NAMALWA (cell line): ENCODE results near the gene EPB41L4A.
A peak's percentile ranks its signal among the peaks of the same experiment; 100 is the strongest.
"Not testable (repeated sequence)": the region's sequence is repeated elsewhere in the genome, so short reads cannot be mapped to it uniquely, and the experiment has no call there.

Source experiments
- DNase-seq: peaks from one replicate; pipeline ENCODE4 v3.0.0-alpha.2; 2015; ENCODE audit warnings: low spot score

The EPB41L4A gene

DNA sequence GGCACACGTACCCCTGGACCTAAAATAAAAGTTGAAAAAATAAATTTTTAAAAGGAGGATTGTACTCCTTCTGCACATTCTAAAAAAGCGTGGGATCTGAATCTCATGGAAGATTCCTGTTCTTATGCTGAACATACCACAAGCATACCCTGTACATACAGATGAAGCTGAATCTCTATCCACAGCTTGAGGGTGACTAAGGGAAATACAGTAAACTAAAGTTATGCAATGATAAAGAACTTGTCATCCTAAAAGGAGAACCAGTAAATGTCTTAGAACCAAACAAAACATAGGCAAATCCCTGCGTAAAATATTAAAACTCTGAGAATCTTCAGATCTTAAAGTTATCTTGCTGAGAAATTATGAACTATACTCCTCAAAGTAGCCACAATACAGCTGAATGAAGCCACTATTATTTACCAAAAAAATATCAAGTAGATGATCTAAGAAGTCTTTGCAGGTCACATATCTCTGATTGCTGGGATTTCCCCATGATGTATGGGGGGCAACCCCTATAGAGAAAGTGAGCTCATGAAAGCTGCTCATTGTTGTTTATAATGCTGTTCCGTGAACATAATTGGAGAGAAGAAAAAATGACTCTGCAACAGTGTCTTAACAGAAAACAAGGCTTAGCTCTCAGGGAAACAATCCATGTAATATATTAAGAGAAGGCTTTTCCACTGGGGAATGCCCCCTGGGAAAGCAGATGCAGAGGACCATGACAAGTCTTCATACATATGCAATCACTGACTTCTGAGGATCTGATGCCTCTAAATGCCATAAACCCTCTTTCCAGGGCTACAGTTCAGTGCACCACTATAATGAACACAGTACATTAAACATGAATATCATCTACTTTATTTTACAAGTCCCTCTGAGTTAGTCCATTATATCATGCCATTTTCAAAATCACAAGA, 210.1 kb downstream of the EPB41L4A start:
- DNase-seq: no peak

DNA sequence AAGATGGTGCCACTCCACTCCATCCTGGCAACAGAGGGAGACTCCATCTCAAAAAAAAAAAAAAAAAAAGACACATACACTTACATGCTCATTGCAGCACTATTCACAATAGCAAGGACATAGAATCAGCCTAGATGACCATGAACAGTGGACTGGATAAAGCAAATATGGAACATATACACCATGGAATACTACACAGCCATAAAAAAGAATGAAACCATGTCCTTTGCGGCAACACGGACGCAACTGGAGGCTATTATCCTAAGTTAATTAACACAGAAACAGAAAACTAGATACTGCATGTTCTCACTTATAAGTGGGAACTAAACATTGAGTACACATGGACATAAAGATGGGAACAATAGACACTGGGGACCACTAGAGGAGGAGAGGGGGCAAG, 210.9 kb downstream of the EPB41L4A start:
- not testable (repeated sequence) for DNase-seq

DNA sequence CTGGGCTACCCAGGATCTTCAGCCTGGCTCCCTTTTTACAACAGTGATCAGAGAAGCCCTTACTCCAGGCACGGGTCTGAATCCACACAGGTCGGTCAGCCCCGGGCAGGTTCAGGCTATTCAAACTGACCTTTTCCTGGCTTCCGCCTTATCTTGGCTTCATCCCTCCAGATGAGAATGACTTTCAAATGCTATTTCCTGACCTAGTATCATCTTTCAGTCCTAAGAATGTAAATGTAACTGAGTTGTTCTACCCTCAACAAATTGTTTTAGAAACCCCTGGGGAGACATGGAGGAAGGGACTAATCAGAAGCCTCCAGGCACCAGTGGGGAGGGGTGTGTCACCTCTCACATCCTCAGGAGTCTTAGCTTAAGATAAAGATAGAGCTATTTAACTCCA, 213.2 kb downstream of the EPB41L4A start:
- DNase-seq: no peak

DNA sequence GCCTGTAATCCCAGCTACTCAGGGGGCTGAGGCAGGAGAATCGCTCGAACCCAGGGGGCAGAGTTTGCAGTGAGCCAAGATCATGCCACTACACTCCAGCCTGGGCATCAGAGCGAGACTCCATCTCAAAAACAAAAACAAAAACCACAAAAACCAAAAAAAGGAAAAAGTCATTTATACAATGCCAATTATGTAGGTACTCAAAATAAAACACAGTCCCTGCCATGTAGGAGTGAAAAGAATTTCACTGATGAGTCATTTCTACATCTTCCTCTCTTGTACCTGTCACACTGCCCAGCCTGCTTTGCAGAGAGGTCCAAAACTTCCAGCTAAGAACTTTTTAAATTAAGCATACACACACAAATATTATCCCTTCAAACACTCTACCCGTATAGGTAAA, 215.8 kb downstream of the EPB41L4A start:
- DNase-seq: no peak

DNA sequence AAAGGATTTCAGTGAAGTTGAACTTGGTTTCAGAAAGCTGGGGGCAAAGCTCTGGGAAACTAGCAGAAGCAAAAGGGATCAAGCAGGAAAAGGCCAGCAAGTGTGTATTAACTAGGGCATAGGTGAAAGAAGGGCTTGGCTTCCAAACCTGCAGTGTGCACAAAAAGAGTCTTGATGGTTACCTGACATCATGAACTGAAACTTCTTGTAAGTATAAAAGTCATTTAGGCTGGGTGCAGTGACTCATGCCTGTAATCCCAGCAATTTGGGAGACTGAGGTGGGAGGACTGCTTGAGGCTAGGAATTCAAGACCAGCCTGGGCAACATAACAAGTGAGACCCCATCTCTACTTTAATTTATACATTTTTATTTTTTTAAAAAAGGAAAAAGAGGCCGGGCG, 216.4 kb downstream of the EPB41L4A start:
- no peak for DNase-seq

DNA sequence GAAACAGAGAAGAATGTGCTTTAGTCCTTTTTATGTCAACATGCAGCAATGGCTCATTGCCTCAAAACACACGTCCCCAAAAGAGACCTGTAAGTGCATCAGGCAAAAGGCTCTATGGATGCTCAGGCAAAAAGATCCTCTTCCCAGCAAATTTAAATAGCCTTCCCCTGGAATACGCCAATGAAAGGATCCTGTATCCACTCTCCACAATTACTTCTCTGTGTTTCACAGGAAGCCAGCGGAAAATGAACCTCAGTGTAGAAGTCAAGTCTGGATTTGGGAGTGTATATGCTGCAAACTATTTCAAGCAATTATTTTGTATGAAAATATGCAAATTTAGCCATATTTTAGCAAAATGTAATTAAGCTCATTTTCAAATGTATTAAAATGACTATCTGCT, 217.9 kb downstream of the EPB41L4A start:
- DNase-seq: no peak

DNA sequence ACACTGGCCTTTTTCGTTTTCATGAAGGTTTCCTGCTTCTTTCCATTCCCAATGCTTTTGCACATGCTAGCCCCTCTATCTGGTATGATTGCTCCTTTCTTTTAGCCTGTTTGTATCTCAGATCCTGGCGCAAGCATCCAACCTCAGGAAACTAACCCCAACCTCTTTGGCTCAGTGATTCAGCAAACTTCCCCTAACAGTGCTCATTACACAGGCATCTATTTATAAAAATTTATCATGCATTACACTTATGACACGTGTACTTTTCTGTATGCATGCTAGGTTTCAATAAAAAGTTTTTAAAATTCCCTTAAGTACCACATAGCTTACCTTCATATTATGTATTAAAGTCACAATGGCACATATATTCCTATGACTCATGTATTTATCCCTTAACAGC, 218.9 kb downstream of the EPB41L4A start:
- DNase-seq: no peak

DNA sequence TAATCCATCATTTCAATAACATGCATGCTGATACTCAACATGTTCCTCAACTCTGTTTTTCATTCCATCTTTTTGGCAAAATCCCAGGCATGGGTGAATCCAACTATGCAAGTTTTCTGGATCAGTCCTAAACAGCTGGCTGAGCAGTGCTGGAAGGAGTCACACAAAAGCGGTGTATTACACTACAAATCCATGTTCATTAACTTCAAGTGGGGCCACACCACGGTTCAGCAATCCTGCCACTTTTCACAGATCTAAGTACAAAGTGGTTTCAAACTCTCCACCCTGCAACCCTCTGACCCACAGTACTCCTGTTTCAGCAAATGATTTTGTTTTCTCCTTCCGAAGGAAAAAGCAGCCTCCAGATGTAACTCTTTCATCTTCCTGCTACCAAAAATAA, 222.5 kb downstream of the EPB41L4A start:
- DNase-seq: no peak

DNA sequence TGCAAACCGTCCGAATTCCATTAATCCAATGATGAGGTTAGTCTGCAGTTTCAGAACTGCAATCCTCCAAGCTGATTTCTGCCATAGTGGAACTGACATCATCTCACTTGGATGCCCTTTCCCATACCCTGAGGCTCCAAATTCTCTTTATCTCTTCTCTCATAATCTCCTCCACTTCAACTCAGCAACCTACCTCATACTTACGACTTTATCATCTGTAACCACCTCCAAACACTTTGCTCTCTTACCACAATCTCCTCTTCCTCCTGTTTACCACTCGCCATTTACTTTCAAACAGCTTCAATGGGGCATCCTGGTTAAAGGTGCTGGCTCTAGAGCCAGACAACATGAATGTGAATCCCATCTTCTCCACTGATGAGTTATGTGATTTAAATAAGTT, 223.2 kb downstream of the EPB41L4A start:
- DNase-seq: no peak

DNA sequence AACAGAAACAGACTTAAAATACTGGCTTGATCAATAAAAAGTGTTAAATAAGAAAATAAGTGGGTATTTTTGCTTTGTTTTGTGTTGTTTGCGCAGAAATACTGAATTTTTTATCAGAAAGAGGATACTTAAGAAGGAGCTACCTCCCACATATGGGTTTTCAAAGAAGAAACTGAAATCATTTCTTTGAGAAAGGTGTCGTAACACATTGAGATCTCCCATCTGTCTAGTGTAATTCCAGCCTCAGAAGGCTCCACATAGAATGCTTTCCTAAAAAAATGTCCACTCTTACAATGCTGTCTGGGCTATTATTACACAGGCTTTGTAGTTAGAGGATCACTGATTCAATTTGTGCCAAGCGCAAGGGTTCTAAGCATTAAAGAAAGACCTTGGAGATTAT, 226.2 kb downstream of the EPB41L4A start:
- DNase-seq: no peak

DNA sequence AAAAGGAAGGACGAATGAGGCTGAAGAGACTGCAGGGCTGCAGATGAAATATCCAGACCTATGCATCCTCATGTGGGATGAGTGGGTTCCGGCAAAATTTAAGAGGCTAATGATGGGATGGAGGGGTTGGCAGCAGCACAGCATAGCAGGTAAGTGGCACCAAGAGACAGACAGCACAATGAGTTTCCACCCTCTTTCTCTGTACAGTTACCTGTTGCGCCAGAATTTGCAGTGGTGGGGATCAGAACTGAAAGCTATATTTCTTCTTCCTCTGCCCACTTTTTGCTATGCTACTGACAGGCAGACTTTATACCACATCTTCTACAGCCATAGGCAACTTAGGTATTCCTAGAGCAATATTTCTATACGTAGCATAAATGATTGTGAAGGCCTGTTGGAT, 227.0 kb downstream of the EPB41L4A start:
- no peak for DNase-seq

DNA sequence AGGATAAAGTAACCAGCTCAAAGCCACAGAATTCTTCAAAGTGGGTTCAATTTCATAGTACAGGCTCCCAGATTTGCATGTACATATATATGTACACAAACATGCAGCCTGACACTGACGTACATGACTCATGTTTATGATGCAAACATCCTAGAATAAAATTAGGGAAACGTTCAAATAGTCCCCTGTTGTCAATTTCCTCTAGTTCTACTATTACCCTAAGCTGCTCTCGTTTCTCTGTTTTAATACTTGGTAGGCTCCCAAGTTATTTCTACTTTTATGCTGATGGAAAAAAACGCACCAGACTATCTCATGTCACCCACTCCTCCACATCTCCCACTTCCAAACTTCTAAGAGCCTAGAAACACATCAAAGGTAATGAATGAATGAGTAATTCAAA, 229.7 kb downstream of the EPB41L4A start:
- DNase-seq: no peak

DNA sequence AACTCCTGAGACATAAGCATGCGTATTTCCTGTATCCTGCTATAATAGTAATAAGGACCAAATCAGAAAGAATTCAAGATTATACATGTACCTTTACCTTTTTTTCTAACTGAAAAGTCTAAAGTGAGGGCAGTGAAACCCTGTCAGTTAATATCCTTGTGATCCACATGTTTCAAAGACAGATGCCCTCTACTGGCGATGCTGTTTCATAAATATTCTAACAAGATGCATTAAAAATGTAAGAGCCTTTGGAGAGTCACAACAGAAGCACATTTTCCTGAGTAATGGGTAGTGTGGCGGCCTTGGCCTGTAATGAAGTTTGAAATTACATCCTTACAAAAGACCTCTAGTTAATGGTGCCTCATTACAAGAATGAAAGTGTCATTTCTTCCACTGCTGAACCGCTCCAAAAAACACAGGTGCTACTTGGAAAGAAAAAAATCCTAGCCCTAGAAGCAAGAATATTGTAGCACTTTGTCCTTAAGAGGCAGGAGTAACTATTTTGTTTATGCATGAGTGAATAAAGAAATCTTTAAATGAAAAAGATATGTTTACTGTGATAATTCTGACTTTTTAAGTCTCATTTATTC, 232.6 kb downstream of the EPB41L4A start:
- peak; percentile 78 for DNase-seq

DNA sequence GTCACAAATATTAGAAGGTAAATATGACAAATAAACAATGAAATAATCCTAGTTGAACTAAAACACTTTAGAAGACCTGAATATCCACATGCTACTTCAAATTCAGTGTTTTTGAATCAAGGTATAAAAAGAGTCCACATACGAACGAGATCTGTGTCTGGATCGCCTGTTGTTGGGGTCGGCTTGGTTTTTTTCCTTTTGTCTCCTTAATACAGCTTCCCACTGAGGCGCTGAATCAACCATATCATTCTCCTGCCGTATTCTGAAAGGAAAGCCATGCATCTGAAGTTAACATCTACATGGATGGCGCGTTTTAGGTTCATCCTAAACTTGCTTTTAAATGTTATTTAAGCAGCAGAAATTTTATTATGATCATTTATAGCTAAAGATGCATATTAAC, 235.2 kb downstream of the EPB41L4A start:
- no peak for DNase-seq

DNA sequence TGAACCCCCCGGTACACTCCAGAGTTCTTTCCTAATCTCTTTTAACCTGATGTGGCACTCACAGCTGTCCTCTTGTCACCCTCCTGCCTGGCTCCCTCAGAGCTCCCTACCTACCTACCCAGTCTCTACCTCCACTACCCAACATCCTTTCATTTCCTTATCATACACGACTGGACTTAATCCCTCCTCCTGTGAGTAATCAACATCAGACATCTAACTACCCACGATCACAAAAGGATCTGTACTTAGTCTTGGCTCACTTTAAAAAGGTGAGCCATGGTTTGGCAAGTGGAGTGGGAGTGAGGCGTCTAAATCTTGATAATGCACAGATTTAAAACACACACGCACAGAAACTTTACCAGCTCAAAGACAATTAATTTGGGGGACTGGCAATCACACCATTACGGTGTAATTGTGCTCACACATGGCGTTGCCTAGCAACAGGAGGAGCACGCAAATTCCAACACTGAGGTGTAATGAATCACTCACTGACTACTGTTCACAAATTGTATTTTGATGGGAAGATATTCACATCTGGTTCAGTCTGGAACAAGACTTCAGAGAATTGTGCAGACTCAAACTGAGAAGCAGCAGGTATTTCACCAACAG, 235.9 kb downstream of the EPB41L4A start:
- no peak for DNase-seq

DNA sequence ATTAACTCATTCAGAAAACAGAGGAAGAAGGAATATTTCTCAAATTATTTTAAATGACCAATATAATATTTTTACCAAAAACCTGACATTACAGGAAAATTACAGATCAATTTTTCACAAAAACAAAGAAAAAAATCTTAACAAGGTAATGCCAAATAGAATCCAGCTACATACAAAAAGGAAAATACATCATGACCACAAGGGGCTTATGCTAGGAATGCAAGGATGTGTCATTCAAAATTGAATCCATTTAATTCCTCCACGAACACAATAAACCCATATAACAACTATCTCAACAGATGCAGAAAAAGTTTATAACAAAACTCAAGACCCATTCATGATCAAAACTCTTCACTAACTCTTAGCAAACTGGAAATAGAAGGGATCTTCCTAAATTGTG, 239.8 kb downstream of the EPB41L4A start:
- DNase-seq: no peak

DNA sequence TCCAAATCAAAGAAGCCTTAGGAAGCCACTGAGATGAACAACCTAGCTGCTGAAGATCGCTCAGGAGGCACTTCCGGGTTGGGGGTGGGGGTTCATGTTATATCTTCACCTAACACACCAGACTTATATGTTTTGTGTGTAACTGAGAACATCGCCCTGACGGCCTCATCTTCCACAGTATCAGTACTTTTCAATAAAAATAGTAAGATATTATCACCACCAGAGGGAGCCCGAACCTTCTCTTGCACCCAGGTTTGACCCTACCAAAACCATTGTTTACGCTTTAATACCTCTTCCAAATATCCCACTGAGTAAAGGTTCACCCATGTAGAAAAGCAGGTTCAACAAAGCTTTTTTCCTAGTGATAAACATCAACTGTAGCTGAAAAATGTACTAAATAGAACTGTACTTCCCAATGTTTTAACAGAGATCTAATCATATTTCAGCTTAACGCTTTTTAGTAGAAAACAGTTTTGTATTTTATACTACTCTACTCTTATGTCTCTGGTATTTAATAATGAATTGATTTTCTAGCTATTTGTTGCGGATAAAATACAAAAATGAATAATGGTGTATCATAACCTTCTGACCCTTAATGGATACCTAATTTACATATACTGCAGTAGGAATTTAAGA, 244.0 kb downstream of the EPB41L4A start:
- DNase-seq: peak; percentile 90

DNA sequence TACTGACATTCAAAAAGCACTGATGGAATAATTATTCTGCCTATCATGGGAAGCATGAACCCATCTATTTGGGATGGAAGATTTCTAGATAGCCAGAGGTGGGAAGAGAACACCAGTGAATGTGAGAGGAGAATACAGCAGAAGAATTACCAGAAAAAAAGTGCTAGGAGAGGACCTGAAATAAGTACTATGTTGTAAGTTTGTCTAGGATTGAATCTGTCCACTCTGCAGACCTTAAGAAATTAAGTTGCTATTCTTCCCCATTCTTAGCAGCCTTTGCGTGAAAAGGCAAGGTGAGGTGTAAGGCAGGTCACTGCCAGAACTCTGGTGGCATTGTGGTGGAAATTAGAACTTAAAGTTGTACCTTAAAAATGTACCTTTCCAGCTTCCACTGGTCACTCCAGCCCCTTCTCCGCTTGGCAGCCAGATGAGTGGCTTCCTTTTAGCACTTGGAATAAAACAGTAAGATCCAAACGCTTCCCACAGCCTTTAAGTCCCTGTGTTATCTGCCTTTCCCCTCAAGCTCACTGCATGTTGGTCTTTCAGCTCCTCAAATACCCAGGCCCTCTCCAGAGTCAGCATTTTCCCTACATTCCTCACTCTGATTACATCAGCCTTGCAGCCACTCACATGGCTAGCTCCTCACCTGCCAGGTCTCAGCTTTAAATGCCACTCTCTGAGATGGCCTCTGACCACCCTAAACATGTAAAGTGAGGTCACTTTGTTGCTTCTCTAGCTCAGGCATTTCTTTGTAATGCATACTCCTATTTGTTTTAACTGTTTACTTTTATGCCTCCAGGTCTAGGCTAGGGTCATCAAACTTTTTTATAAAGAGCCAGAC, 253.0 kb downstream of the EPB41L4A start:
- DNase-seq: no peak

DNA sequence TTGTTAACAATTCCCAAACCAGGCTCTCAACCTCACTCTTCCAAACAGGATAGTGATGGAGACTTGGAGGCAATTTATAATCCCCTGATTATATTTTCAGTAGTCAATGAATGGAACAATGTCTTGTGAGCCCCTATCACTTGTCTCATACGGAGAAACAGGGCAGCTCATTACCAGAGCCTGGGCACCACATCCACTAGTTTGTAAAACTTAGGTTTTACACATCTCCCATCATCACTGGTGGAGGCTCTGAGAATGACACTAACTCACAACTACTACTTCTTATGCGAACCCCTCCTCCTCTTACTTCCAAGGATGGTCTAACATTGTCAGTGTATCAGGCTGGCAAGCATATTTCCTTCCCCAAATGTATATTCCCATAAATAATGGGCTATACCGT, 253.7 kb downstream of the EPB41L4A start:
- no peak for DNase-seq

DNA sequence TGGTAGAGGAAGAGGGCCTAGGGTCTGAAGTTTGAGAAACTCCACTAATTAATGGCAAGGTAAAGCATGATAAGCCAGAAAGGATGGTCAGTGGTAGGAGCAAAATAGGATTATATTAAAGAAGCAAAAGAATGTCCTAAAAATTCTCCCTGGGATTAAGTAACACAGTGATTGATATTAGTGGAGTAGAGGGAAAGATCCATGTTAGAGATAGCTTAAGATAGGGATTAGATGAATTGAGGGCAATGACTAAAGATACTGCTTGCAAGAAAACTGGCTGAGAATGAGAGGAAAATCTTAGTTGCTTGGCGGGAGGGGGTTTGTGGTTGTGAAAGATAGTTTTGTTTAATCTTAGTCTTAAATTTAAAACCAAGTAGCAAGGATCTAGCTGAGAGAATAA, 255.6 kb downstream of the EPB41L4A start:
- no peak for DNase-seq

DNA sequence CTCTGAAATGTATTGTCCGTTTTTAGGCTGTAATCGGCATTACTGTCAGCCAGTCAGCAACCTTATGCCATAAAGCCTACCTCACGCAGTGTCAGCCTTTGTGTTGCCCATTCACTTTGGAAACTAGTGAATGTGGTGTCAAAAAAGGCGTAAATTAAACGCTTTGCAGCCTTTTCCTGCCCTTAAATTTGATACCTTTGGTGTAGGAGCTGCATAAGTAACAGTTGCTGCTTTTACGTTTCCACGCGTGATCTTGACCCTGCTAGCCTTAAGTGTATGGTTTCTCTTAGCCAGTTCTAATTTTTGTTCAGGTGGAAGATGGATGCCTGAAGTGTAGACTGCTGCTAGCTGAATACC, 257.7 kb downstream of the EPB41L4A start:
- no peak for DNase-seq
